Thymus (tissue), 11 donors: ENCODE data around the gene SCP2. TPM values are rescaled to one million over a fixed set of nuclear protein-coding genes. Genes with fewer than 3 reads are reported as not detected.
A peak's percentile ranks its signal among the peaks of the same experiment; 100 is the strongest.
"Not testable (repeated sequence)": the region's sequence is repeated elsewhere in the genome, so short reads cannot be mapped to it uniquely, and the experiment has no call there.

Source experiments
- DNase-seq, 9 donors: peaks; one replicate each; pipeline ENCODE4 v3.0.0-alpha.2; 2013; ENCODE audit warnings: low spot score in 9 of 9, low read depth in 6 of 9, missing footprints in 1 of 9
- H3K27ac ChIP-seq, 2 donors: one replicate each; pipeline ENCODE4 v1.5.1; 2013; ENCODE audit warnings: control low read depth in 1 of 2, low read depth in 1 of 2, low read length in 1 of 2, mild to moderate bottlenecking in 1 of 2, moderate library complexity in 1 of 2
- H3K27me3 ChIP-seq, 2 donors: one replicate each; pipeline ENCODE4 v1.5.1; 2013; ENCODE audit warnings: low read length in 1 of 2; ENCODE audit not compliant: control insufficient read depth in 2 of 2, insufficient read depth in 1 of 2
- H3K36me3 ChIP-seq, 2 donors: one replicate each; pipeline ENCODE4 v1.5.1; 2013; ENCODE audit warnings: low read length in 1 of 2, mild to moderate bottlenecking in 1 of 2, moderate library complexity in 1 of 2; ENCODE audit not compliant: control insufficient read depth in 2 of 2, insufficient read depth in 2 of 2
- H3K4me1 ChIP-seq, 2 donors: one replicate each; pipeline ENCODE4 v1.5.1; 2013; ENCODE audit warnings: low read length in 2 of 2; ENCODE audit not compliant: control insufficient read depth in 2 of 2, insufficient read depth in 2 of 2
- H3K4me3 ChIP-seq, 2 donors: one replicate each; pipeline ENCODE4 v1.5.1; 2013; ENCODE audit warnings: low read length in 2 of 2, control low read depth in 1 of 2, mild to moderate bottlenecking in 1 of 2
- H3K9me3 ChIP-seq, 2 donors: one replicate each; pipeline ENCODE4 v1.5.1; 2013; ENCODE audit warnings: low read length in 1 of 2, mild to moderate bottlenecking in 1 of 2; ENCODE audit not compliant: control insufficient read depth in 2 of 2, insufficient read depth in 1 of 2
- WGBS: extraction: QIAGEN DNeasy Blood & Tissue Kit; methylation state at CpG from one replicate; pipeline ENCODE4 v1.1.7; 2013; 5-methylcytosine and 5-hydroxymethylcytosine counted together
- polyA plus RNA-seq: library from polyadenylated mRNA; stranded (reverse); fragments of 200-250 nt; gene quantifications from one replicate; pipeline ENCODE4 v1.2.3, GENCODE V29; 2013
- total RNA-seq: library from RNA; stranded (reverse); fragments of 120-200 nt; gene quantifications from one replicate; pipeline ENCODE4 v1.2.4, GENCODE V29; 2013
- donor health status: healthy.

Gene SCP2
- total and polyA plus RNA-seq, 2 donors = 141 to 179 TPM

DNA sequence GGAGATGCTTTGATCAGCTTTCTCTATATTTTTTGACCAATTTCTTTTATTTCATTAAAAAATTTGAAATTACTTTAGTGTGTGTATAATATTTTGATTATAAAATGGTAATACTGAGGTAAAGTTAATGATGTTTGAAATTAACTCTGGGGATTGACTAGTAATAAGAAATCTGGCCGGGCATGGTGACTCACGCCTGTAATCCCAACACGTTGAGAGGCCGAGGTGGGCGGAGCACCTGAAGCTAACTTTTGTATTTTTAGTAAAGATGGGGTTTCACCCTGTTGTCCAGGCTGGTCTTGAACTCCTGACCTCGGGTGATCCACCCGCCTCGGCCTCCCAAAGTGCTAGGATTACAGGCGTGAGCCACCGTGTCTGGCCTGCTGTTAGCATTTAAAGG lies 17.5 kb downstream of the SCP2 start:
- no peak for DNase-seq
- H3K27me3 ChIP-seq = no peaks in the 10 kb centered on the region
- no peaks in the 10 kb centered on the region for H3K4me1 ChIP-seq
- no peaks in the 10 kb centered on the region for H3K36me3 ChIP-seq
- 97% methylated on average over 10 of the region's 10 CpGs for WGBS
- H3K9me3 ChIP-seq = no peaks in the 10 kb centered on the region
- no peak overlapping the region for H3K4me3 ChIP-seq
- no peak overlapping the region for H3K27ac ChIP-seq

DNA sequence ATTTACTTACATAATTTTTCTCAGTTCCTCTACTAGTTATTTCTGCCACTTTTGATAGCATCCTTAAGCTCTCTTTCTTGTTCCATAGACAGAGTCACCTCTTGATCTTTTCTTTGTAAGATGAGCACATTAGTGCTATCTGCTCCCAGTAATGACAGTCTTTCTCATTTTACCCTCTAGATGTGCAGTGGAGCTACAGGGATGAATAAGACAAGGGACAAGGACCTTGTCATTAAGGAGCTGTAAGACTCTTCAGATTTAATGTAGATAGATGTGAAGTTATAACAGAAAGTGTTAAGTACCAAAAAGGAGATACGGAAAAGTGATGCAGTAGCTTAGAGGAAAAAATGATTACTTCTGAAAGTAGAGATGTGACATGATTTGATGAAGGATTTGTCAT lies 20.4 kb downstream of the SCP2 start:
- DNase-seq = no peak
- H3K27ac ChIP-seq = no peak overlapping the region
- no peaks in the 10 kb centered on the region for H3K4me1 ChIP-seq
- no peak overlapping the region for H3K4me3 ChIP-seq
- H3K36me3 ChIP-seq = peaks cover 0 to 2% of the 10 kb centered on the region in 2 donors
- no peaks in the 10 kb centered on the region for H3K9me3 ChIP-seq
- 100% methylated on average over 1 of the region's 1 CpG for WGBS
- H3K27me3 ChIP-seq = no peaks in the 10 kb centered on the region

GRCh38 chr1:52949602-52950001 lies 22.5 kb downstream of the SCP2 start:
- H3K27ac ChIP-seq, DNase-seq, H3K4me1 ChIP-seq, H3K9me3 ChIP-seq, H3K4me3 ChIP-seq, H3K36me3 ChIP-seq, H3K27me3 ChIP-seq: not testable (repeated sequence)

DNA sequence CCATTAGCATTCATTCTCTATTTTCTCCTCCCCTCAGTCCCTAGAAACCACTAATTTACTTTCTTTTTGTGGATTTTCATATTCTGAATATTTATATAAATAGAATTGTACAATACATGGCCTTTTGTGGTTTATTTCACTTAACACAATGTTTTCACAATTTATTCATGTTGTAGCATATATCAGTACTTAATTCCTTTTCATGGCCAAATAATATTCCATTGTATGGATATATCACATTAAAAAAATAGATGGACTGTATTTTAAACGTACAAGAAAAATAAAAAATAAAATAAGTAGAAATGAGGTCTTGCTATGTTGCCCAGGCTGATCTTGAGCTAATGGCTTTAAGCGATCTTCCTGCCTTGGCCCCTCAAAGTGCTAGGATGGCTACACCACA lies 25.0 kb downstream of the SCP2 start:
- H3K4me3 ChIP-seq = no peak overlapping the region
- H3K27ac ChIP-seq = no peak overlapping the region
- peaks cover 0 to 3% of the 10 kb centered on the region in 2 donors for H3K36me3 ChIP-seq
- no peaks in the 10 kb centered on the region for H3K27me3 ChIP-seq
- no peaks in the 10 kb centered on the region for H3K9me3 ChIP-seq
- no peaks in the 10 kb centered on the region for H3K4me1 ChIP-seq
- 96% methylated on average over 2 of the region's 2 CpGs for WGBS
- DNase-seq = no peak

- peaks cover 0 to 3% of the 10 kb centered on the region in 2 donors for H3K36me3 ChIP-seq
- H3K4me3 ChIP-seq = no peak overlapping the region
- H3K27ac ChIP-seq = no peak overlapping the region
- H3K9me3 ChIP-seq = no peaks in the 10 kb centered on the region
- no peak for DNase-seq
- H3K27me3 ChIP-seq = no peaks in the 10 kb centered on the region
- WGBS = 46% methylated on average over 6 of the region's 6 CpGs
- H3K4me1 ChIP-seq = no peaks in the 10 kb centered on the region
These were observed 28.3 kb downstream of the SCP2 start for GRCh38 chr1:52955129-52955970.

DNA sequence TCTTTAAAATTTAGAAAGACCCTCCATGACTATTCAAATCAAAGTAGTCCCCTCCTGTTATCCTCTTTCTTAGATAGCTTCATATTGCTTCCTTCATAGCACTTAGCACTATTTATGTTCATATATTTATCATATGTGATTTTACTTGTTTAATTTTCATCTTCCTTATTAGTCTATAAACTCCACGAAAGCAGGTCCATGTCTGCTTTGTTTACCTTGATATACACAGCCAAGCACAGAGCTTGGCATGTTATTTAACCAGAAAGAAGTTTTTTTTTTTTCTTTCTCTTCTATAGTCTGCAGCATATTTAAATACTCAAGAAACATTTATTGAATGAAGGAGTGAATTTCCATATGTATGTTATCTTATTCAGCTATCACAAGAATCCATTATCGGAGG lies 36.0 kb downstream of the SCP2 start:
- Histone ChIP-seq H3K9me3 (no peaks in the 10 kb centered on the region), H3K36me3 (no peaks in the 10 kb centered on the region), H3K27me3 (no peaks in the 10 kb centered on the region), H3K4me1 (no peaks in the 10 kb centered on the region), H3K27ac (no peak overlapping the region), H3K4me3 (no peak overlapping the region)
- DNase-seq = no peak
- 92% methylated on average over 2 of the region's 2 CpGs for WGBS

GRCh38 chr1:52967666-52968065 lies 40.6 kb downstream of the SCP2 start:
- DNase-seq = no peak
- Histone ChIP-seq H3K4me1 (no peaks in the 10 kb centered on the region), H3K4me3 (no peak overlapping the region), H3K27me3 (no peaks in the 10 kb centered on the region), H3K36me3 (no peaks in the 10 kb centered on the region), H3K9me3 (no peaks in the 10 kb centered on the region), H3K27ac (no peak overlapping the region)
- 96% methylated on average over 3 of the region's 3 CpGs for WGBS

GRCh38 chr1:52969234-52969633 lies 42.2 kb downstream of the SCP2 start:
- not testable (repeated sequence) for H3K27ac ChIP-seq, H3K4me3 ChIP-seq, H3K9me3 ChIP-seq, H3K36me3 ChIP-seq, H3K27me3 ChIP-seq, H3K4me1 ChIP-seq, DNase-seq
- over 99% methylated on average over 2 of the region's 2 CpGs for WGBS

- Histone ChIP-seq H3K4me1 (no peaks in the 10 kb centered on the region), H3K36me3 (no peaks in the 10 kb centered on the region), H3K4me3 (no peak overlapping the region), H3K9me3 (no peaks in the 10 kb centered on the region), H3K27me3 (no peaks in the 10 kb centered on the region), H3K27ac (no peak overlapping the region)
- DNase-seq = peak in 6 of 9 donors; percentile 1 to 48 (median 5)
- 90% methylated on average over 3 of the region's 3 CpGs for WGBS
These were observed 43.1 kb downstream of the SCP2 start for GRCh38 chr1:52970149-52970548.
